GM23338 (cell line): ENCODE measurements around the gene CRYM. TPM values are rescaled to one million over a fixed set of nuclear protein-coding genes. Genes with fewer than 3 reads are reported as not detected.

Source experiments
- ATAC-seq: fragments of 200-7000 bp; cut with Tn5 transposase; 3 replicates; pipeline ENCODE4 v1.9.1; 2020
- DNase-seq: peaks from one replicate; pipeline ENCODE4 v3.0.0-alpha.2; 2015; ENCODE audit warnings: low spot score
- H2AFZ ChIP-seq: fragments of 200-600 bp; sonication (generic); 2 replicates; pipeline ENCODE4 v1.8.0; 2016; ENCODE audit warnings: antibody characterized with exemption, mild to moderate bottlenecking, moderate library complexity
- H3F3A ChIP-seq: fragments of 200-600 bp; sonication (generic); replicated peaks from 2 replicates; pipeline ENCODE4 v1.8.0; 2017; ENCODE audit warnings: antibody characterized with exemption, mixed run types, low read depth
- H3K27ac ChIP-seq: fragments of 200-600 bp; sonication (generic); 2 replicates; pipeline ENCODE4 v1.6.1; 2016; ENCODE audit warnings: low read depth
- H3K27me3 ChIP-seq: fragments of 200-600 bp; sonication (generic); 2 replicates; pipeline ENCODE4 v1.8.0; 2016; ENCODE audit warnings: mild to moderate bottlenecking, mixed run types, moderate library complexity; ENCODE audit not compliant: insufficient read depth
- H3K36me3 ChIP-seq: fragments of 200-600 bp; sonication (generic); 2 replicates; pipeline ENCODE4 v1.8.0; 2016; ENCODE audit warnings: mild to moderate bottlenecking; ENCODE audit not compliant: insufficient read depth
- H3K4me1 ChIP-seq: fragments of 200-600 bp; sonication (generic); 2 replicates; pipeline ENCODE4 v1.8.0; 2016; ENCODE audit warnings: mild to moderate bottlenecking, moderate library complexity; ENCODE audit not compliant: insufficient read depth
- H3K4me2 ChIP-seq: fragments of 200-600 bp; sonication (generic); 2 replicates; pipeline ENCODE4 v1.7.1; 2017; ENCODE audit warnings: mixed run types
- H3K4me3 ChIP-seq: fragments of 200-600 bp; sonication (generic); 2 replicates; pipeline ENCODE4 v1.6.1; 2016; ENCODE audit warnings: mixed run types
- H3K79me2 ChIP-seq: fragments of 200-600 bp; sonication (generic); replicated peaks from 2 replicates; pipeline ENCODE4 v1.8.0; 2017; ENCODE audit warnings: mild to moderate bottlenecking; ENCODE audit not compliant: insufficient read depth
- H3K9me2 ChIP-seq: fragments of 200-600 bp; sonication (generic); 2 replicates; pipeline ENCODE4 v1.8.0; 2017; ENCODE audit not compliant: insufficient read depth
- H4K20me1 ChIP-seq: fragments of 200-600 bp; sonication (generic); replicated peaks from 2 replicates; pipeline ENCODE4 v1.8.0; 2017; ENCODE audit warnings: mild to moderate bottlenecking; ENCODE audit not compliant: insufficient read depth
- H3K27ac Mint-ChIP-seq: 2 replicates; pipeline ENCODE4 v1.8.0; 2020; ENCODE audit warnings: inconsistent platforms, mild to moderate bottlenecking, moderate library complexity, mixed read lengths
- H3K27me3 Mint-ChIP-seq: 3 replicates; pipeline ENCODE4 v1.8.0; 2022; ENCODE audit warnings: low read depth, mild to moderate bottlenecking, moderate library complexity, mixed read lengths, inconsistent platforms; ENCODE audit not compliant: insufficient read depth, poor library complexity
- H3K36me3 Mint-ChIP-seq: 3 replicates; pipeline ENCODE4 v1.8.0; 2021; ENCODE audit warnings: low read depth, mild to moderate bottlenecking, inconsistent platforms, moderate library complexity, mixed read lengths
- H3K4me1 Mint-ChIP-seq: 3 replicates; pipeline ENCODE4 v1.8.0; 2020; ENCODE audit warnings: mild to moderate bottlenecking, inconsistent platforms, mixed read lengths
- H3K4me3 Mint-ChIP-seq: 3 replicates; pipeline ENCODE4 v1.8.0; 2021; ENCODE audit warnings: moderate library complexity, mild to moderate bottlenecking, inconsistent platforms, mixed read lengths
- H3K9me3 Mint-ChIP-seq: 3 replicates; pipeline ENCODE4 v1.8.0; 2020; ENCODE audit warnings: moderate library complexity, mild to moderate bottlenecking, inconsistent platforms, mixed read lengths
- CREB1 ChIP-seq: fragments of 250-450 bp; sonication (Bioruptor Pico); IDR thresholded peaks from 2 replicates; pipeline ENCODE4 v1.5.0; 2020; ENCODE audit warnings: low read depth, mild to moderate bottlenecking, moderate library complexity
- JUNB ChIP-seq: IDR thresholded peaks from one replicate; pipeline ENCODE4 v1.6.1; 2016; ENCODE audit warnings: antibody characterized with exemption; ENCODE audit not compliant: unreplicated experiment
- ZNF114 ChIP-seq: fragments of 250-450 bp; sonication (Bioruptor Pico); IDR thresholded peaks from 2 replicates; pipeline ENCODE4 v1.5.0; 2020; ENCODE audit warnings: mild to moderate bottlenecking, moderate library complexity
- ZNF462 ChIP-seq: fragments of 250-450 bp; sonication (Bioruptor Pico); IDR thresholded peaks from 2 replicates; pipeline ENCODE4 v1.5.0; 2020; ENCODE audit warnings: mild to moderate bottlenecking, moderate library complexity
- polyA plus RNA-seq: library from polyadenylated mRNA; unstranded; fragments of >200 nt; fragmentation: Nextera tagmentation; extraction: Ambion mirVana; gene quantifications from 2 replicates; pipeline ENCODE4 v1.2.1, GENCODE V29; 2016
- total RNA-seq: library from RNA; depleted of rRNA; stranded (reverse); fragments of >200 nt; shearing (Covaris generic); gene quantifications from 2 replicates; pipeline ENCODE4 v1.2.3, GENCODE V29; 2014

The CRYM gene
- total and polyA plus RNA-seq, 2 experiments from 2014 or later, result 15.2 to 18.0 TPM

- H3K4me2 ChIP-seq, result peak overlapping the region; percentile 84
- ATAC-seq, result no peak
- H3K27me3 ChIP-seq, result peaks cover 41% of the 10 kb centered on the region
Observed at GRCh38 chr16:21301895-21302291, 23.8 kb upstream of the CRYM start.

More at GRCh38 chr16:21301895-21302291, 23.8 kb upstream of the CRYM start:
- no peak for DNase-seq
- no peaks in the 10 kb centered on the region for H3K36me3 Mint-ChIP-seq
- H3K27ac ChIP-seq, result no peak overlapping the region
- no peak for TF ChIP-seq ZNF114 (CRISPR knock-in tag)
- TF ChIP-seq ZNF462 (CRISPR knock-in tag), result no peak
- no peak for TF ChIP-seq CREB1
- TF ChIP-seq JUNB, result no peak
- peak overlapping the region; percentile 89 for H3K4me3 Mint-ChIP-seq
- H3K79me2 ChIP-seq, result no peaks in the 10 kb centered on the region
- H4K20me1 ChIP-seq, result 0 out of 2 replicates have a peak, but pooled peaks cover 10% of the 10 kb centered on the region
- H2AFZ ChIP-seq, result peak overlapping the region; percentile 97; the same call in 1 of the 2 replicates
- H3K36me3 ChIP-seq, result no peaks in the 10 kb centered on the region
- peaks cover 20% of the 10 kb centered on the region for H3K4me1 Mint-ChIP-seq
- H3K9me2 ChIP-seq, result no peaks in the 10 kb centered on the region
- H3K27ac Mint-ChIP-seq, result no peak overlapping the region
- no peaks in the 10 kb centered on the region; the same call in 2 of the 3 replicates for H3K9me3 Mint-ChIP-seq
- peak overlapping the region; percentile 78 for H3K4me3 ChIP-seq
- H3K27me3 Mint-ChIP-seq, result peaks cover 48% of the 10 kb centered on the region
- no peaks in the 10 kb centered on the region for H3F3A ChIP-seq
- peaks cover 12% of the 10 kb centered on the region for H3K4me1 ChIP-seq
